ENCODE measurements around the gene COL19A1.
"Not testable (repeated sequence)": the region's sequence is repeated elsewhere in the genome, so short reads cannot be mapped to it uniquely, and the experiment has no call there.

The COL19A1 gene

DNA sequence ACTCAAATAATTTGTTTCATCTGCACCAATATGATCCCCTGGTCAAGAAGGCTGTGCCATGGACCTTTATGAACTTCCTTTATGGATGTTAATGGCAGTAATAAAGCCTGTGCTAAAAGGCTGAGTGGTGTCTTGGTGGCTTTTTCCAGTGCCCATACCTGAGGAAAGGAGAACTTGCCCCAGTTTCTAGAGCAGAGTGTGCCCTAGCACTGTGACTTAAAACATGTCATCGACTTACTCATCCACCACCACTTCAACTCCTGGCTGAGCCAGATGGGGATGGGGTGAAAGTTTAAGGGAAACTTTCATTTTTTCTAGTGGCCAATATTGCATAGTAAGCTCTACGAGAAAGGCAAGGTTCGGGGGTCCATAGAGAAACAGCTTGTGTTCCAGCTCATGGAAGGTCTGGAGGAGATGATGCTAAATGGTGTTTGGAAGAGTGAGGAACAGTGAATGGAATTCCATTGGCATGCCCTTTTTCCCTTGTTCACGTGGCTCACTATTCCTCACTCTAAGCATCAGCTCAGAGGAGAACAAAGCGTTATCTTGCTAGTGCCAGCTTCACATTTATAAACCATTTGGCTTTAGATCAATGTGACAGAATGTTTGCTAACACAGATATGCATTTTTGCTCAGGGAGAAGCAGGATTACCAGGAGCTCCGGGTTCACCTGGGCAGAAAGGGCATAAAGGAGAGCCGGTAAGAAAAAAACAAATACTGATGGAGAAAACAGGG, 71.2 kb downstream of the COL19A1 start:
- no peak overlapping the region for H3K9ac ChIP-seq (ENCODE audit: insufficient read length)
- no peaks in the 10 kb centered on the region for H3K9me3 ChIP-seq (ENCODE audit: low read depth, low read length)
- TF ChIP-seq POLR2AphosphoS5 (IDR thresholded peaks at IDR 0.05; ENCODE audit: borderline replicate concordance, low read depth, low read length) (no peak), EZH2 (IDR thresholded peaks at IDR 0.05) (no peak)
- H3K4me3 ChIP-seq = no peak overlapping the region
- H3K36me3 ChIP-seq (ENCODE audit: insufficient read depth, low read length) = no peaks in the 10 kb centered on the region
- no peak overlapping the region for H3K27ac ChIP-seq
- DNase-seq (ENCODE audit: low read depth, low spot score) = no peak

DNA sequence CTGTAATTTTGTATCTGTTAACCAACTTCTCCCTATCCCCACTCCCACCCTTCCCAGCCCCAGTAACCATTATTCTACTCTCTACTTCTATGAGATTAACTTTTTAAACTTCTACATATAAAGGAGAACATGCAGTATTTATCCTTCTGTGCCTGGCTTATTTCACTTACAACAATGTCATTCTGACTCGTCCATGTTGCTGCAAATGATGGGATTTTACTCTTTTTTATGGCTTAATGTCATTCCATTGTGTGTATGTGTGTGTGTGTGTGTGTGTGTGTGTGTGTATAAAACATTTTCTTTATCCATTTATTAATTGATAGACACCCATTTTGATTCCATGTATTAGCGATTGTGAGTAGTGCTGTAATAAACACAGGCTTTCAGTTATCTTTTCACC, 76.1 kb downstream of the COL19A1 start:
- Histone ChIP-seq H3K27ac (no peak overlapping the region), H3K9me3 (ENCODE audit: low read depth, low read length) (no peaks in the 10 kb centered on the region), H3K4me3 (no peak overlapping the region), H3K36me3 (ENCODE audit: insufficient read depth, low read length) (no peaks in the 10 kb centered on the region), H3K9ac (ENCODE audit: insufficient read length) (no peak overlapping the region)
- TF ChIP-seq FOXP2 (optimal IDR thresholded peaks at IDR 0.05; ENCODE audit: control extremely low read depth, extremely low read length, insufficient read depth) (no peak), POLR2AphosphoS5 (IDR thresholded peaks at IDR 0.05; ENCODE audit: borderline replicate concordance, low read depth, low read length) (no peak), EZH2 (IDR thresholded peaks at IDR 0.05) (no peak)
- no peak for DNase-seq (ENCODE audit: low read depth, low spot score)

DNA sequence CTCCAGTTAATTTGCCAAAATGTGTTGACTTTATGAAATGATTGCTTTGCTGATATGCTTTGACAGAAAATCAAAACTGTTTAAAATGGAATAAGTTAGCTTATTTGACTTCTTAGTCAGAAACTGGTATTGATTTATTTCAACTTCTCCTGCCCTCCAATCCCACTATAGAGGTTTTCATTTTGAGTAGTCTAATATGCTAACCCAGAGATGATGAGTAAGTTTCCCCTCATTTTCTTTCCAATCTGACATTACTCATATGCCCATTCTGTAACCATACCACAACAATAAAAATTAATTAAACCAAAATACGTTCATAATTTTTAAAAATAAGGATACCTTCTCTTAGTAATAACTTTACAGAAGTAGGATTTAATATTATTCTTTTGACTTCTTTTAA, 78.8 kb downstream of the COL19A1 start:
- Histone ChIP-seq H3K9ac (ENCODE audit: insufficient read length) (no peak overlapping the region), H3K4me3 (no peak overlapping the region), H3K9me3 (ENCODE audit: low read depth, low read length) (no peaks in the 10 kb centered on the region), H3K36me3 (ENCODE audit: insufficient read depth, low read length) (no peaks in the 10 kb centered on the region), H3K27ac (no peak overlapping the region)
- TF ChIP-seq FOXP2 (optimal IDR thresholded peaks at IDR 0.05; ENCODE audit: control extremely low read depth, extremely low read length, insufficient read depth) = no peak
- TF ChIP-seq POLR2AphosphoS5 (IDR thresholded peaks at IDR 0.05; ENCODE audit: borderline replicate concordance, low read depth, low read length) = no peak
- TF ChIP-seq EZH2 (IDR thresholded peaks at IDR 0.05) = no peak
- DNase-seq (ENCODE audit: low read depth, low spot score) = no peak

DNA sequence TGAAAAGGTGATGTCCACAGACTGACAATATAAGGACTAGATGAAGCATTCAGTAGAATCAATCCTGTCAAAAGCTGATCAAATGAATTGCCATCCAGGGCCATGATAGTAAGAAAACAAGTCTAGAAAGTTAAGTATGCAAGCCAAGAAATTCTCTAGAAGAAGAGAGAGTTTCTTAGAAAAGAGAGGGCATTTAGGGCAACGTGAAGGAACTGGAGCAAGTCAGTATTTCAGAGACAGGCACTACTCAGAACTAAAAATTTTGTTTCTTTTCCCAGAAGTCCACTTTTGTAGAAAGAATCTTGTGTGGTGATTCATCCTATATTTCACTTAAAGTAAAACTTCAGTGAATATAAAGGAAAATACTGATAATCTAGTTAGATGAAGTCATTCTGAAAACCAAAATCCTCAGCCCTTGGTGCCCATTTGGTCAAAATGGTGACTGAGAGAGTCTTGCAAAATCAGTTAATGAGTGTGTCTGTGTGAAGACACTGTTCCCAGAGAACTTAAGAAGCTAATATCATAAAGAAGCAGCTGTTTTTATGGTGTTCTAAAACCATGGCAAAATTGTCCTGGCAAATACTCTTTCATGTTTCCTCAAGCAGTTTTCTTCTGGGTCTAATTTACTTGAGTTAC, 82.2 kb downstream of the COL19A1 start:
- no peak overlapping the region for H3K27ac ChIP-seq
- no peaks in the 10 kb centered on the region for H3K36me3 ChIP-seq (ENCODE audit: insufficient read depth, low read length)
- TF ChIP-seq FOXP2 (optimal IDR thresholded peaks at IDR 0.05; ENCODE audit: control extremely low read depth, extremely low read length, insufficient read depth) (no peak), EZH2 (IDR thresholded peaks at IDR 0.05) (no peak), POLR2AphosphoS5 (IDR thresholded peaks at IDR 0.05; ENCODE audit: borderline replicate concordance, low read depth, low read length) (no peak)
- H3K4me3 ChIP-seq = no peak overlapping the region
- no peak for DNase-seq (ENCODE audit: low read depth, low spot score)
- H3K9me3 ChIP-seq (ENCODE audit: low read depth, low read length) = no peaks in the 10 kb centered on the region
- no peak overlapping the region for H3K9ac ChIP-seq (ENCODE audit: insufficient read length)

DNA sequence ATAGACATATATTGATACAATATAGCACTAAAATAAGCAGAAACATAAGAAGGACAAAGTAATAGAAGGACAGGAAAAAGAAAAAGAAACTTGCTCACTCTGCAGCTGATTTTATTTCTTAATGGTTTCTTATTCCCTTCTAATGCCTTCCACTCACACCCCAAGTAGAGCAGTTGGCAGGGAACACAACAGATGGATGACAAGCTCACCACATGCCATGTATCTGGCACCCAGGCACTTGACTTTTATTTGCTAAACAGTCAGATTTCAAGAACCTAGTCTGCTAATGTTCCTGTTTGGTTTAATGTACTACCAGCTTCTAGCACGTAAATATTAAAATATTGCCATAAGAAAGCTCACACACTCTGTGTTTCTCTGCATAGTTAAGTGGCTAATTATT, 87.1 kb downstream of the COL19A1 start:
- no peak for DNase-seq (ENCODE audit: low read depth, low spot score)
- no peak for TF ChIP-seq EZH2 (IDR thresholded peaks at IDR 0.05)
- no peak for TF ChIP-seq FOXP2 (optimal IDR thresholded peaks at IDR 0.05; ENCODE audit: control extremely low read depth, extremely low read length, insufficient read depth)
- no peak for TF ChIP-seq POLR2AphosphoS5 (IDR thresholded peaks at IDR 0.05; ENCODE audit: borderline replicate concordance, low read depth, low read length)
- H3K9ac ChIP-seq (ENCODE audit: insufficient read length) = no peak overlapping the region
- H3K9me3 ChIP-seq (ENCODE audit: low read depth, low read length) = no peaks in the 10 kb centered on the region
- H3K4me3 ChIP-seq = no peak overlapping the region
- 0 out of 2 replicates have a peak overlapping the region, but pooled peaks have one; percentile 0 for H3K27ac ChIP-seq
- no peaks in the 10 kb centered on the region for H3K36me3 ChIP-seq (ENCODE audit: insufficient read depth, low read length)

DNA sequence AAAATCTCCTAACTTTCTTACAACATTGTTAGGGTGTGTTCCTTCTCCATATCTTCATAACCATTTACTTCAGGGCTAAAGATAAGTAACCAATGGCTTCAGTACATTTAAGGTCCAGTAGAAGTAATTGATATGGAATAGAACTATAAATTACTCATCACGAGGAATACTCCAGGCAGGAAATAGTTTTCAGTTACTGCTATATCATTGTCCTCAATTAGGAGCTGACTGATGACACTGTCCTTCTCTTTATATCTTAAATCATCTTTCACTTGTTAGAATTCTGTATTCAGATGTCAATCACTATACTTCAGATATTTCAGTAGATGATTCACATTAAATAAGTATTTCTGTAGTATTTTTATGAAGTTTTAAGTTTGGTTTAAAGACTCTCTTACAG, 88.4 kb downstream of the COL19A1 start:
- no peak for DNase-seq (ENCODE audit: low read depth, low spot score)
- H3K9ac ChIP-seq (ENCODE audit: insufficient read length) = no peak overlapping the region
- no peak for TF ChIP-seq POLR2AphosphoS5 (IDR thresholded peaks at IDR 0.05; ENCODE audit: borderline replicate concordance, low read depth, low read length)
- no peak for TF ChIP-seq EZH2 (IDR thresholded peaks at IDR 0.05)
- no peak for TF ChIP-seq FOXP2 (optimal IDR thresholded peaks at IDR 0.05; ENCODE audit: control extremely low read depth, extremely low read length, insufficient read depth)

DNA sequence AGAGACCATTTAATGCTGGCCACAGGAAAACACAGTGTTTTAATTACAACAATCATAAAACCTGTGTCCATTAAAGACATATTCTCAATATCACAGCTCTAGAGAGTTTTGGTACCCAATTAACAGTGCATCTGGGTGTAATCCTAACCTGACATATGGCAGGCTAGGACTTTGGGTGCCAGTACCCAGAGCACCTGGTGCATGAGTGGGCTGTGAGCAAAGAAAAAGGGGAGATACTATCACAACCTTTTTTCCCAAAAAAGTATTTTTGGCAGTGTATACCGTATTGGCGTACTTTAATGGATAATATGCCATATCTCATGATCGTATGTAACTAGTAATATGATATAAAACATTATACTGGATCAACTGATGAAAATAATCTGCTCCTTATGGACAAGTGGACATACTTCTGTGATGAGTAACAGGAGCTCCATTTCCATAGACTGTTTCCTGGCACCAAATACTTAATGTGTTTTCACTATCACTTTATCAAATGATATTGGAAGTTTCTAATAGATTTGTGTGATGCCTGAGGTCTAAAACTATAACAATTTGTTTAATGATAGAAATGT, 91.7 kb downstream of the COL19A1 start:
- Histone ChIP-seq H3K4me3 (no peak overlapping the region), H3K9ac (ENCODE audit: insufficient read length) (no peak overlapping the region), H3K27ac (no peak overlapping the region), H3K36me3 (ENCODE audit: insufficient read depth, low read length) (peaks cover 4% of the 10 kb centered on the region; the same call in 1 of the 2 replicates), H3K9me3 (ENCODE audit: low read depth, low read length) (no peaks in the 10 kb centered on the region)
- DNase-seq (ENCODE audit: low read depth, low spot score) = no peak
- TF ChIP-seq POLR2AphosphoS5 (IDR thresholded peaks at IDR 0.05; ENCODE audit: borderline replicate concordance, low read depth, low read length) (no peak), EZH2 (IDR thresholded peaks at IDR 0.05) (no peak), FOXP2 (optimal IDR thresholded peaks at IDR 0.05; ENCODE audit: control extremely low read depth, extremely low read length, insufficient read depth) (no peak)

More for the DNA sequence above, 88.4 kb downstream of the COL19A1 start:
- H3K36me3 ChIP-seq (ENCODE audit: insufficient read depth, low read length) = peaks cover under 1% of the 10 kb centered on the region; the same call in 1 of the 2 replicates
- H3K27ac ChIP-seq = no peak overlapping the region
- H3K9me3 ChIP-seq (ENCODE audit: low read depth, low read length) = no peaks in the 10 kb centered on the region
- no peak overlapping the region for H3K4me3 ChIP-seq

DNA sequence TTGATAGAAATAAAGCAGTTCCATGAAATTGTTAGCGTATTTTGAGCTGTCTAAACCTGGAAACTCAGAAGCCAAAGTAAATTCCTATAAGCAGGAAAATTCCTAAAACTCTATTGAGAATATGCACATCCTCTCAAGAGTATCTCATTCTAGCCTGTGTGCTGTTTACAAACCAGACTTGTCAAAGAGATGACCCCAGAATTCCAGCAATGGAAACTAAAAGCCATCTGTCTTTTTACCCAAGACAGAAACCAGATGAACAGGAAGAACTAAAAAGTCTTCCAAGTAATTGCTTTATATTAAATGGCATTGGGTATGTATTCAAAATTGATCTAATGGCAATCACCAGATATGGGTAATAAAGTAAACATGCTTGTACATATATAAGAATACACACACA, 92.6 kb downstream of the COL19A1 start:
- Histone ChIP-seq H3K9me3 (ENCODE audit: low read depth, low read length) (no peaks in the 10 kb centered on the region), H3K36me3 (ENCODE audit: insufficient read depth, low read length) (peaks cover 4% of the 10 kb centered on the region; the same call in 1 of the 2 replicates), H3K27ac (no peak overlapping the region), H3K4me3 (no peak overlapping the region), H3K9ac (ENCODE audit: insufficient read length) (no peak overlapping the region)
- DNase-seq (ENCODE audit: low read depth, low spot score) = no peak
- no peak for TF ChIP-seq POLR2AphosphoS5 (IDR thresholded peaks at IDR 0.05; ENCODE audit: borderline replicate concordance, low read depth, low read length)
- TF ChIP-seq EZH2 (IDR thresholded peaks at IDR 0.05) = no peak
- no peak for TF ChIP-seq FOXP2 (optimal IDR thresholded peaks at IDR 0.05; ENCODE audit: control extremely low read depth, extremely low read length, insufficient read depth)

DNA sequence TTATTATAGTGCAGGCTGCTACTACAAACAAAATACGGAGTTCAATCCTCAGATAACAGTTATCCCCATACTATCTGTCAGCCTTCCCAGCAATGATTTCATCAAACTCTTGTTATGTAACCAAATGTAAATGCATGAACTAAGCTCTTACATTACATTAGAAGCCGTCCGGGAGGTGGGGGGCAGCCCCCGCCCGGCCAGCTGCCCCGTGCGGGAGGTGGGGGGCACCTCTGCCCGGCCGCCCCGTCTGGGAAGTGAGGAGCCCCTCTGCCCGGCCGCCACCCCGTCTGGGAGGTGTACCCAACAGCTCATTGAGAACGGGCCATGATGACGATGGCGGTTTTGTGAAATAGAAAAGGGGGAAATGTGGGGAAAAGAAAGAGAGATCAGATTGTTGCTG, 99.6 kb downstream of the COL19A1 start:
- not testable (repeated sequence) for H3K9me3 ChIP-seq (ENCODE audit: low read depth, low read length); DNase-seq (ENCODE audit: low read depth, low spot score); H3K36me3 ChIP-seq (ENCODE audit: insufficient read depth, low read length); H3K27ac ChIP-seq; H3K4me3 ChIP-seq; H3K9ac ChIP-seq (ENCODE audit: insufficient read length)
